IMR-90 (cell line): ENCODE measurements around the gene SYT2. TPM values are rescaled to one million over a fixed set of nuclear protein-coding genes. Genes with fewer than 3 reads are reported as not detected.
"Not testable (repeated sequence)": the region's sequence is repeated elsewhere in the genome, so short reads cannot be mapped to it uniquely, and the experiment has no call there.

ENCODE experiments used
- ATAC-seq: fragments of 200-7000 bp; cut with Tn5 transposase; 2 replicates; pipeline ENCODE4 v1.9.1; 2020; ENCODE audit warnings: low read depth, mild to moderate bottlenecking, moderate library complexity
- BruUV-seq: library from RNA; stranded (reverse); fragments of 400-500 nt; replicated peaks from 2 replicates; lab custom pipeline; 2021; lab: Mats Ljungman, UMichigan
- CTCF ChIA-PET: fragments of 300-600 bp; formaldehyde crosslinking; extraction: SDS; loops from one replicate; lab custom pipeline; 2021; ENCODE audit warnings: antibody characterized with exemption; lab: Yijun Ruan, JAX
- POLR2A ChIA-PET: fragments of 300-600 bp; sonication (Branson Sonifier 250); formaldehyde crosslinking; loops from one replicate; lab custom pipeline; 2022; ENCODE audit warnings: antibody characterized with exemption; ENCODE audit not compliant: unreplicated experiment; lab: Charles Lee
- DNase-seq: peaks from one replicate; pipeline ENCODE4 v3.0.0; 2013
- H2AFZ ChIP-seq: replicated peaks from 2 replicates; pipeline ENCODE3; 2013; ENCODE audit warnings: low read length, mild to moderate bottlenecking; ENCODE audit not compliant: poor library complexity
- H2AK5ac ChIP-seq: 2 replicates; pipeline ENCODE4 v1.6.1; 2013; ENCODE audit warnings: low read depth, low read length, inconsistent platforms
- H2AK9ac ChIP-seq: replicated peaks from 2 replicates; pipeline ENCODE3; 2013; ENCODE audit warnings: mild to moderate bottlenecking, low read depth, low read length, moderate library complexity; ENCODE audit not compliant: poor library complexity
- H2BK120ac ChIP-seq: 2 replicates; pipeline ENCODE4 v1.6.1; 2013; ENCODE audit warnings: low read depth, low read length, inconsistent platforms
- H2BK15ac ChIP-seq: 3 replicates; pipeline ENCODE4 v1.6.1; 2013; ENCODE audit warnings: low read depth, low read length, inconsistent platforms
- H2BK20ac ChIP-seq: 2 replicates; pipeline ENCODE4 v1.6.1; 2013; ENCODE audit warnings: low read depth, mild to moderate bottlenecking, inconsistent platforms, low read length, moderate library complexity
- H2BK5ac ChIP-seq: 2 replicates; pipeline ENCODE4 v1.6.1; 2013; ENCODE audit warnings: mild to moderate bottlenecking, low read depth, low read length, inconsistent platforms; ENCODE audit not compliant: poor library complexity, severe bottlenecking
- H3K14ac ChIP-seq: replicated peaks from 2 replicates; pipeline ENCODE4 v1.6.1; 2013; ENCODE audit warnings: low read depth, low read length, inconsistent platforms
- H3K18ac ChIP-seq: 2 replicates; pipeline ENCODE4 v1.6.1; 2013; ENCODE audit warnings: low read depth, low read length, control low read depth
- H3K23ac ChIP-seq: 2 replicates; pipeline ENCODE4 v1.6.1; 2013; ENCODE audit warnings: low read depth, low read length, inconsistent platforms
- H3K27ac ChIP-seq: 2 replicates; pipeline ENCODE4 v1.5.1; 2013; ENCODE audit warnings: mild to moderate bottlenecking, control low read depth, low read length; ENCODE audit not compliant: insufficient read depth
- H3K27me3 ChIP-seq: 2 replicates; pipeline ENCODE4 v1.6.1; 2013; ENCODE audit warnings: low read length; ENCODE audit not compliant: control insufficient read depth, insufficient read depth
- H3K36me3 ChIP-seq: 2 replicates; pipeline ENCODE4 v1.6.1; 2013; ENCODE audit warnings: low read length, mixed read lengths; ENCODE audit not compliant: control insufficient read depth, insufficient read depth
- H3K4ac ChIP-seq: 2 replicates; pipeline ENCODE4 v1.6.1; 2013; ENCODE audit warnings: low read depth, low read length, inconsistent platforms
- H3K4me1 ChIP-seq: 2 replicates; pipeline ENCODE4 v1.6.1; 2013; ENCODE audit warnings: low read length, mixed read lengths; ENCODE audit not compliant: control insufficient read depth, insufficient read depth
- H3K4me2 ChIP-seq: 2 replicates; pipeline ENCODE4 v1.6.1; 2013; ENCODE audit warnings: low read depth, mild to moderate bottlenecking, control low read depth, low read length, moderate library complexity
- H3K4me3 ChIP-seq: 2 replicates; pipeline ENCODE4 v1.5.1; 2013; ENCODE audit warnings: low read depth, mild to moderate bottlenecking, control low read depth, low read length, moderate library complexity; ENCODE audit not compliant: insufficient read depth
- H3K56ac ChIP-seq: 2 replicates; pipeline ENCODE4 v1.6.1; 2013; ENCODE audit warnings: low read length, inconsistent platforms; ENCODE audit not compliant: insufficient read depth; ENCODE audit errors: extremely low read depth
- H3K79me1 ChIP-seq, 2 experiments: 2 replicates each; pipeline ENCODE4 v1.6.1; 2013; ENCODE audit warnings: low read length in 2 of 2, inconsistent platforms in 1 of 2, low read depth in 1 of 2
- H3K9ac ChIP-seq: 2 replicates; pipeline ENCODE4 v1.6.1; 2013; ENCODE audit warnings: low read depth, low read length, control low read depth
- H3K9me1 ChIP-seq: 2 replicates; pipeline ENCODE4 v1.6.1; 2013; ENCODE audit warnings: low read length, inconsistent platforms; ENCODE audit not compliant: insufficient read depth
- H3K9me3 ChIP-seq: 2 replicates; pipeline ENCODE4 v1.6.1; 2013; ENCODE audit warnings: low read length; ENCODE audit not compliant: control insufficient read depth, insufficient read depth
- H4K20me1 ChIP-seq: 2 replicates; pipeline ENCODE4 v1.6.1; 2013; ENCODE audit warnings: low read length, inconsistent platforms; ENCODE audit not compliant: insufficient read depth
- H4K5ac ChIP-seq: 2 replicates; pipeline ENCODE4 v1.6.1; 2013; ENCODE audit warnings: mild to moderate bottlenecking, low read depth, low read length, control low read depth
- H4K8ac ChIP-seq, 2 experiments: 2 replicates each; pipeline ENCODE4 v1.6.1; 2013; ENCODE audit warnings: low read depth in 2 of 2, low read length in 2 of 2, control low read depth in 1 of 2, inconsistent platforms in 1 of 2
- H4K91ac ChIP-seq: 2 replicates; pipeline ENCODE4 v1.6.1; 2013; ENCODE audit warnings: low read depth, low read length, inconsistent platforms; ENCODE audit not compliant: insufficient read depth
- WGBS, 2 experiments: methylation state at CpG; one replicate each; pipeline versions ENCODE4 v1.1.5 to v1.1.7; 2013; ENCODE audit warnings: missing lambda C conversion rate in 2 of 2; ENCODE audit not compliant: insufficient read length in 1 of 2; ENCODE audit errors: extremely low coverage in 2 of 2; 5-methylcytosine and 5-hydroxymethylcytosine counted together
- dilution Hi-C: fragments of 300-500 bp; cut with HindIII; formaldehyde crosslinking; loops from one replicate; pipeline ENCODE4 v1.14.3; 2018; ENCODE audit warnings: low sequenced_read_pairs; ENCODE audit not compliant: unreplicated experiment
- in situ Hi-C: fragments of 300-500 bp; cut with MboI; formaldehyde crosslinking; loops from 3 replicates; pipeline ENCODE4 v1.14.3; 2019; ENCODE audit warnings: low sequenced_read_pairs, inconsistent platforms, mixed read lengths
- intact Hi-C: fragments of 100-400 bp; cut with micrococcal nuclease; formaldehyde crosslinking; loops from 2 replicates; pipeline ENCODE4 v1.10.0; 2022
- polyA plus RNA-seq, 3 experiments: library from polyadenylated mRNA; depleted of rRNA; stranded (reverse); fragments of >200 nt; gene quantifications; 2 replicates each; pipeline ENCODE4 v1.2.3, GENCODE V29; 2012; ENCODE audit warnings: low replicate concordance in 1 of 3
- total RNA-seq: library from RNA; depleted of rRNA; stranded (reverse); fragments of >200 nt; gene quantifications from 2 replicates; pipeline ENCODE4 v1.2.3, GENCODE V29; 2012

The SYT2 gene
- total and polyA plus RNA-seq, 2 of the 4 experiments (the other 2 are of a cell fraction): under 0.01 TPM

GRCh38 chr1:202714202-202714601, 3.9 kb upstream of the SYT2 start:
- BruUV-seq, H3K9ac ChIP-seq, H4K5ac ChIP-seq, H2BK15ac ChIP-seq, H4K8ac ChIP-seq, H3K36me3 ChIP-seq, H4K20me1 ChIP-seq, H3K23ac ChIP-seq, H2BK120ac ChIP-seq, intact Hi-C loops, H3K9me1 ChIP-seq, H3K18ac ChIP-seq, dilution Hi-C loops, H3K4me2 ChIP-seq, H2AFZ ChIP-seq, H3K14ac ChIP-seq, CTCF ChIA-PET, H2AK5ac ChIP-seq, H3K9me3 ChIP-seq, POLR2A ChIA-PET, H3K79me1 ChIP-seq, H3K56ac ChIP-seq, ATAC-seq, H3K4ac ChIP-seq, H2AK9ac ChIP-seq, H2BK20ac ChIP-seq, H3K4me3 ChIP-seq, H2BK5ac ChIP-seq, H3K27ac ChIP-seq, H3K4me1 ChIP-seq, DNase-seq, H4K91ac ChIP-seq: not testable (repeated sequence)
- in situ Hi-C loops: loop anchor here (5.0 to 10.0 kb wide), 3 partner anchors 219 to 527 kb away; no protein-coding TSS in a partner anchor
- no CpG with 5 or more reads among the region's 1 CpG for WGBS, 2 experiments
- peaks cover 59% of the 10 kb centered on the region for H3K27me3 ChIP-seq
